Glutamatergic neuron (in vitro differentiated cells): ENCODE measurements around the gene LRRC41. TPM values are rescaled to one million over a fixed set of nuclear protein-coding genes. Genes with fewer than 3 reads are reported as not detected.
"Not testable (repeated sequence)": the region's sequence is repeated elsewhere in the genome, so short reads cannot be mapped to it uniquely, and the experiment has no call there.

ENCODE experiments used
- DNase-seq: peaks from one replicate; pipeline ENCODE4 v3.0.0; 2022
- H3K27ac Mint-ChIP-seq: one replicate; pipeline ENCODE4 v1.8.0; 2020; ENCODE audit warnings: mild to moderate bottlenecking, mixed read lengths, inconsistent platforms; ENCODE audit not compliant: unreplicated experiment
- H3K27me3 Mint-ChIP-seq: one replicate; pipeline ENCODE4 v1.8.0; 2020; ENCODE audit warnings: mild to moderate bottlenecking, moderate library complexity, mixed read lengths, inconsistent platforms; ENCODE audit not compliant: unreplicated experiment
- H3K36me3 Mint-ChIP-seq: one replicate; pipeline ENCODE4 v1.8.0; 2020; ENCODE audit warnings: mild to moderate bottlenecking, mixed read lengths, inconsistent platforms; ENCODE audit not compliant: unreplicated experiment
- H3K4me1 Mint-ChIP-seq: one replicate; pipeline ENCODE4 v1.8.0; 2020; ENCODE audit warnings: mild to moderate bottlenecking, low read depth, mixed read lengths, inconsistent platforms; ENCODE audit not compliant: unreplicated experiment
- H3K4me3 Mint-ChIP-seq: one replicate; pipeline ENCODE4 v1.8.0; 2020; ENCODE audit warnings: mild to moderate bottlenecking, mixed read lengths, inconsistent platforms; ENCODE audit not compliant: unreplicated experiment
- H3K9me3 Mint-ChIP-seq: one replicate; pipeline ENCODE4 v1.8.0; 2020; ENCODE audit warnings: mild to moderate bottlenecking, moderate library complexity, mixed read lengths, inconsistent platforms; ENCODE audit not compliant: unreplicated experiment
- CTCF ChIP-seq: fragments of 200-600 bp; sonication (generic); IDR thresholded peaks from one replicate; pipeline ENCODE4 v1.5.0; 2021; ENCODE audit not compliant: partially characterized antibody, unreplicated experiment
- total RNA-seq: library from RNA; stranded (reverse); fragmentation: NEBNext Ultra II Directional; extraction: Animal tissue kit (Norgen Biotek cat#: 25700); gene quantifications from one replicate; pipeline ENCODE4 v1.2.1, GENCODE V29; 2021; ENCODE audit not compliant: unreplicated experiment

The LRRC41 gene
- total RNA-seq, 1 donor from 2014 or later: 77.9 TPM

GRCh38 chr1:46328182-46328581 lies 24.8 kb upstream of the LRRC41 start:
- not testable (repeated sequence) for H3K36me3 Mint-ChIP-seq, H3K9me3 Mint-ChIP-seq, H3K27me3 Mint-ChIP-seq, DNase-seq, H3K27ac Mint-ChIP-seq, H3K4me3 Mint-ChIP-seq
- H3K4me1 Mint-ChIP-seq: peaks cover 22% of the 10 kb centered on the region

DNA sequence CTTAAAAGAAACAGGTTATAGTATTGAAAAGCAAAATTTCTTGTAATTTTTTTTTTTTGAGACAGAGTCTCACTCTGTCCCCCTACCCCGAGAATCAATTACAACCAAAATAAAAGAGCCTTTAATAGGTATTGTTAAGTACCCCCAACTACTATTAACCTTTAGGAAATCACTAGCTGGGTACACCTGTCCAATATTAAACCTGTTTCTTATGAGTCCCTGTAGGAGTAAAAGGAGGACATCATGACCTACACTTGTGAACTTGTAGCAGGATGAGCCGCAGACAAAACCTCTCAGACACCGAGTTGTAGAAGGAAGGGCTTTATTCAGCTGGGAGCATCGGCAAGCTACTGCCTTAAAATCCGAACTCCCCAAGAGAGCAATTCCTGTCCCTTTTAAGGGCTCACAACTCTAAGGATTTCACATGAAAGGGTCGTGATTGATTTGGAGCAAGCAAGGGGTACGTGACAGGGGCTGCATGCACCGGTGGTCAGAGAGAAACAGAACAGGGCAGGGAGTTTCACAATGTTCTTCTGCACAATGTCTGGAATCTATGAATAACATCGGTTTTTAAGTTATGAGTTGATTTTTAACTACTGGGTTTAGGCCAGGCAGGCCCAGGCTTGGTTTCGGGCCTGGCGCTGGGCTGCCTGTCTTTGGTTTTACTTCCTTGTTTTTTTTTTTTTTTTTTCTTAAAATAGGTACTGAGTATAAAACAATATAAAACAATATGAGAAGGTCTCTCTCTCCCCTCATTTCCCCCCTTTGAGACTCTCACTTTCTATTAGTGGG lies 22.1 kb upstream of the LRRC41 start:
- DNase-seq, H3K4me3 Mint-ChIP-seq, H3K36me3 Mint-ChIP-seq, H3K27me3 Mint-ChIP-seq, H3K27ac Mint-ChIP-seq: not testable (repeated sequence)
- Mint-ChIP-seq H3K4me1 (peaks cover 21% of the 10 kb centered on the region), H3K9me3 (peaks cover 10% of the 10 kb centered on the region)

DNA sequence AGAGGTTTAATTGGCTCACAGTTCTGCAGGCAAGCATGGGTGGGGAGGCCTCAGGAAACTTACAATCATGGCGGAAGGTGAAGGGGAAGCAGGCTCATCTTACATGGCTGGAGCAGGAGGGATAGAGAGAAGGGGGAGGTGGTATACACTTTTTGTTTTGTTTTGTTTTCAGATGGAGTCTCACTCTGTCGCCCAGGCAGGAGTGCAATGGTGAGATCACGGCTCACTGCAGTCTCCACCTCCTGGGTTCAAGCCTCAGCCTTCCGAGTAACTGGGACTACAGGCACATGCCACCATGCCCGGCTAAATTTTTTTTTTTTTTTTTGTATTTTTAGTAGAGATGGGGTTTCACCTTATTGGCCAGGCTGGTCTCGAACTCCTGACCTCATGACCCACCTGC lies 18.8 kb upstream of the LRRC41 start:
- H3K4me1 Mint-ChIP-seq: peaks cover 20% of the 10 kb centered on the region
- DNase-seq, H3K27me3 Mint-ChIP-seq, H3K4me3 Mint-ChIP-seq, H3K36me3 Mint-ChIP-seq: not testable (repeated sequence)
- H3K9me3 Mint-ChIP-seq: peaks cover 10% of the 10 kb centered on the region
- H3K27ac Mint-ChIP-seq: peak overlapping the region; percentile 26

DNA sequence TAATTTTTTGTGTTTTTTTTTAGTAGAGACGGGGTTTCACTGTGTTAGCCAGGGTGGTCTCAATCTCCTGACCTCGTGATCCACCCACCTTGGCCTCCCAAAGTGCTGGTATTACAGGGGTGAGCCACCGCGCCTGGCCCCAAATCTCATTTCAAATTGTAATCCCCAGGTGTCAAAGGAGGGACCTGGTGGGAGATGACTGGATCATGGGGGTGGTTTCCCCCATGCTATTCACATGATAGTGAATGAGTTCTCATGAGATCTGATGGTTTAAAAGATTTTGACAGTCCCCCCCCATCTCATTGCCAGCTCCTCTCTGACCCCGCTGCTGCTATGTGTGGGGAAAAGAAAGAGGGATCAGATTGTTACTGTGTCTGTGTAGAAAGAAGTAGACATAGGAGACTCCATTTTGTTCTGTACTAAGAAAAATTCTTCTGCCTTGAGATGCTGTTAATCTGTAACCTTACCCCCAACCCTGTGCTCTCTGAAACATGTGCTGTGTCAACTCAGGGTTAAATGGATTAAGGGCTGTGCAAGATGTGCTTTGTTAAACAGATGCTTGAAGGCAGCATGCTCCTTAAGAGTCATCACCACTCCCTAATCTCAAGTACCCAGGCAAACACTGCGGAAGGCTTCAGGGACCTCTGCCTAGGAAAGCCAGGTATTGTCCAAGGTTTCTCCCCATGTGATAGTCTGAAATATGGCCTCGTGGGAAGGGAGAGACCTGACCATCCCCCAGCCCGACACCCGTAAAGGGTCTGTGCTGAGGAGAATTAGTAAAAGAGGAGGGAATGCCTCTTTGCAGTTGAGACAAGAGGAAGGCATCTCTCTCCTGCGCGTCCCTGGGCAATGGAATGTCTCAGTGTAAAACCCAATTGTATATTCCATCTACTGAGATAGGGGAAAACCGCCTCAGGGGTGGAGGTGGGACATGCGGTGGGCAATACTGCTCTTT lies 16.8 kb upstream of the LRRC41 start:
- peak overlapping the region; percentile 99 for H3K27ac Mint-ChIP-seq
- H3K4me3 Mint-ChIP-seq: peak overlapping the region; percentile 83
- H3K4me1 Mint-ChIP-seq: peaks cover 16% of the 10 kb centered on the region

DNA sequence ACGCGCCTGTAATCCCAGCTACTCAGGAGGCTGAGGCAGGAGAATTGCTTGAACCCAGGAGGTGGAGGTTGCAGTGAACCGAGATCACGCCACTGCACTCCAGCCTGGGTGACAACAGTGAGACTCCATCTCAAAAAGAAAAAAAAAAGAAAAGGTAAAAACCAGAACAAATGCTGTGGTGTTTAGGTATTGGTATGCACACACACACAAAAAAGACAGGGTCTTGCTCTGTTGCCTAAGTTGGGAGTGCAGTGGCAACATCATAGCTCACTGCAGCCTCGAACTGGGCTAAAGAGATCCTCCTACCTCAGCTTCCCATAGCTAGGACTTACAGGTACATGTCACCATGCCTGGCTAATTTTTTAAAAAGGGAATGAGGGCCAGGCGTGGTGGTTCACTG lies 15.9 kb upstream of the LRRC41 start:
- not testable (repeated sequence) for H3K27me3 Mint-ChIP-seq, DNase-seq, H3K36me3 Mint-ChIP-seq, H3K4me3 Mint-ChIP-seq, H3K27ac Mint-ChIP-seq
- peaks cover 15% of the 10 kb centered on the region for H3K4me1 Mint-ChIP-seq
- H3K9me3 Mint-ChIP-seq: peaks cover 10% of the 10 kb centered on the region

More for the DNA sequence above, 16.8 kb upstream of the LRRC41 start:
- H3K36me3 Mint-ChIP-seq, DNase-seq, H3K27me3 Mint-ChIP-seq: not testable (repeated sequence)
- H3K9me3 Mint-ChIP-seq: peaks cover 10% of the 10 kb centered on the region

GRCh38 chr1:46317323-46317722 lies 13.9 kb upstream of the LRRC41 start:
- H3K4me1 Mint-ChIP-seq: peaks cover 15% of the 10 kb centered on the region
- peaks cover 9% of the 10 kb centered on the region for H3K9me3 Mint-ChIP-seq
- H3K27me3 Mint-ChIP-seq: peaks cover 3% of the 10 kb centered on the region
- no peak for TF ChIP-seq CTCF
- DNase-seq: no peak
- H3K27ac Mint-ChIP-seq: no peak overlapping the region
- H3K36me3 Mint-ChIP-seq: no peaks in the 10 kb centered on the region
- no peak overlapping the region for H3K4me3 Mint-ChIP-seq

- Mint-ChIP-seq H3K27me3 (no peaks in the 10 kb centered on the region), H3K4me1 (peaks cover 7% of the 10 kb centered on the region), H3K9me3 (peaks cover under 1% of the 10 kb centered on the region), H3K27ac (no peak overlapping the region), H3K4me3 (no peak overlapping the region), H3K36me3 (no peaks in the 10 kb centered on the region)
- TF ChIP-seq CTCF: no peak
- no peak for DNase-seq
Observed at GRCh38 chr1:46315669-46316403, 12.4 kb upstream of the LRRC41 start.
